SK-N-SH (cell line): ENCODE results near the gene POT1.

Source experiments
- CHD2 ChIP-seq: fragments of 150-350 bp; IDR thresholded peaks from 2 replicates; pipeline ENCODE4 v1.6.1; 2018; ENCODE audit warnings: low read length; ENCODE audit not compliant: partially characterized antibody
- CTCF ChIP-seq: fragments of 200-600 bp; sonication (generic); IDR thresholded peaks from 2 replicates; pipeline ENCODE4 v1.6.1; 2017; ENCODE audit warnings: antibody characterized with exemption, mild to moderate bottlenecking, moderate library complexity
- EP300 ChIP-seq, 2 experiments: IDR thresholded peaks; 2 replicates each; pipeline versions ENCODE4 v1.4.0 to v1.6.1; 2012; ENCODE audit warnings: borderline replicate concordance in 1 of 2, low read depth in 1 of 2, low read length in 1 of 2
- POLR2AphosphoS5 ChIP-seq: IDR thresholded peaks from 2 replicates; pipeline ENCODE4 v1.6.1; 2012; ENCODE audit warnings: low read depth, low read length

- TF ChIP-seq CHD2: no peak
- no peak for TF ChIP-seq EP300 (IDR thresholded peaks at IDR 0.05; ENCODE audit: borderline replicate concordance in 1 of 2, low read depth in 1 of 2, low read length in 1 of 2)
- TF ChIP-seq CTCF: no peak
- no peak for TF ChIP-seq POLR2AphosphoS5
Observed at GRCh38 chr7:124857672-124858235, 71.9 kb downstream of the POT1 start.
